Putamen (tissue), 1 donor: ENCODE measurements around the gene NDRG3.
"Not testable (repeated sequence)": the region's sequence is repeated elsewhere in the genome, so short reads cannot be mapped to it uniquely, and the experiment has no call there.

ENCODE experiments used
- DNase-seq: peaks from one replicate; pipeline ENCODE4 v3.0.0-alpha.2; 2016; ENCODE audit warnings: low spot score

Gene NDRG3

GRCh38 chr20:36687850-36688249 lies 58.0 kb downstream of the NDRG3 start:
- no peak for DNase-seq

- no peak for DNase-seq
Measured at GRCh38 chr20:36686944-36687343, 58.9 kb downstream of the NDRG3 start.

- DNase-seq = no peak
Measured at GRCh38 chr20:36686504-36686903, 59.4 kb downstream of the NDRG3 start.

GRCh38 chr20:36684747-36685146 lies 61.1 kb downstream of the NDRG3 start:
- no peak for DNase-seq

GRCh38 chr20:36682311-36682710 lies 63.6 kb downstream of the NDRG3 start:
- DNase-seq = no peak

- DNase-seq = no peak
Measured at GRCh38 chr20:36677422-36677771, 68.5 kb downstream of the NDRG3 start.

- no peak for DNase-seq
Measured at GRCh38 chr20:36676701-36677421, 69.0 kb downstream of the NDRG3 start.

- DNase-seq = not testable (repeated sequence)
Measured at GRCh38 chr20:36675545-36675944, 70.3 kb downstream of the NDRG3 start.

- DNase-seq = no peak
Measured at GRCh38 chr20:36672991-36673390, 72.9 kb downstream of the NDRG3 start.

GRCh38 chr20:36670665-36671357 lies 75.1 kb downstream of the NDRG3 start:
- no peak for DNase-seq

- no peak for DNase-seq
Measured at GRCh38 chr20:36666181-36666740, 79.6 kb downstream of the NDRG3 start.

GRCh38 chr20:36663031-36663430 lies 82.9 kb downstream of the NDRG3 start:
- no peak for DNase-seq

GRCh38 chr20:36658300-36658699 lies 87.6 kb downstream of the NDRG3 start:
- no peak for DNase-seq

GRCh38 chr20:36656733-36657132 lies 89.2 kb downstream of the NDRG3 start:
- DNase-seq = no peak

- DNase-seq = no peak
Measured at GRCh38 chr20:36655004-36655403, 90.9 kb downstream of the NDRG3 start.

GRCh38 chr20:36654506-36654905 lies 91.4 kb downstream of the NDRG3 start:
- no peak for DNase-seq

GRCh38 chr20:36653456-36653855 lies 92.4 kb downstream of the NDRG3 start:
- DNase-seq = no peak

- no peak for DNase-seq
Measured at GRCh38 chr20:36647196-36648121, 98.4 kb downstream of the NDRG3 start.

GRCh38 chr20:36646678-36647077 lies 99.2 kb downstream of the NDRG3 start:
- no peak for DNase-seq

GRCh38 chr20:36645998-36646397 lies 99.9 kb downstream of the NDRG3 start, which contains the start of gene SLA2:
Gene SLA2, minus strand, starts transcription at chr20:36646196. Its CDS starts 4,861 bp downstream, at chr20:36641335.
- DNase-seq = no peak

- DNase-seq = no peak
Measured at GRCh38 chr20:36645353-36645752, 100.5 kb downstream of the NDRG3 start.

GRCh38 chr20:36644706-36645095 lies 101.2 kb downstream of the NDRG3 start:
- DNase-seq = no peak
